GM21786 (cell line): Measurements from ENCODE around the gene BTF3L4.
"Not testable (repeated sequence)": the region's sequence is repeated elsewhere in the genome, so short reads cannot be mapped to it uniquely, and the experiment has no call there.

Source experiments
- ATAC-seq: cut with Tn5 transposase; IDR thresholded peaks from one replicate; pipeline ENCODE4 v1.9.1; 2021; ENCODE audit not compliant: unreplicated experiment

BTF3L4 gene

DNA sequence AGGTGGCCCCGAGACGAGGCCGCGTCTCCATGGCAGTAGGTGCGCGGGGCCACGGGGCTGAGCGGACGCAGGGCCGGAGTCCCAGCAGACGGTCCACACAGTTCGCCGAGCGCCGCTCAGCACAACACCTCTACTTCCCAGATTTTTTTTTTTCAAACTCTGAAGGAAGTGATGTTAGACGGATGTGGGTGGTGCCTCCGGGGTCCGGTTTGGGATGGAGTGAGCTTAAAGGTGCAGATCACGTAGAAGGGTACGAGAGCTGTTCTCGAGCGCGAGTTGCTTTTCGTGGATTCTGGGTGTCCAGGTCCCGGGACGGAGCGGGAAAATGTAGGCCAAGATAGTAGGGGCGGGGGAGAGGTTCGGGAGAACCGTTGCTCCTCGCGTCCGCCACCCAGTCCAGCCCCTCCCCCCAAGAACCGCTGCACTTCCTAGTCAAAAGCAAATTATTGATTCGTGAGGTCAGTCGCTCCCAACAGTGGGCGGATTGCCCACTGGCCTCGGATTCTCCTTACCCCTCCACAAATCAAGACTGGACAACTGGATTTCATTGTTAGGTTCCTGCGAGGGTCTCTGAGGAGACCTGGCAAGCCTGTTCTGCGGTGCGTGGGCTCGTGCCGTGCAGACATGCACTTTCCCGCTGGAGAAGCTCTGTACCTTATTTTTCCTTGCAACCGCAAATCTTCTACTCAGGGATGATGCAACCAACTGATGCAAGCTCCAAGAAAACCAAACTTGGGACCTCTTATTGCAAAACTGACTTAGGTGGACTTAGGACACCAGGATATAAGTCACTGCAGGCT, 829 bp upstream of the BTF3L4 start, which contains the start of gene TXNDC12:
TSS of gene TXNDC12 (minus strand) at position 126 of the 800 bp plus-strand sequence. CDS start at position 31, 95 bp downstream.
- ATAC-seq = peak; percentile 45

DNA sequence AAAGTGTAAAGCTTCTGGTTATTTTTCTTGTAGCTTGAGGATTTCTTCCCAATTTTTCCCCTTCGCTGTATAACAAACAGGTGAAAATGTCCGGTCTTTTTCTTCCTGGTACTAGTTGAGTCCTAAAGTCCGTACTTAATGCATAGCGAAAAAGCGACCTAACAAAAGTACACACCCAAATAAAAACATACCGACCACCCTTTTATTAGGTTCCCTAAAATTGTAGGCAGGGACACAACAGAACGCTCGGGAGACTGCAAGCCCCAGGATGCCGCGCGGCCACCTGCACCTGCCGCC, 281 bp upstream of the BTF3L4 start:
- no peak for ATAC-seq

DNA sequence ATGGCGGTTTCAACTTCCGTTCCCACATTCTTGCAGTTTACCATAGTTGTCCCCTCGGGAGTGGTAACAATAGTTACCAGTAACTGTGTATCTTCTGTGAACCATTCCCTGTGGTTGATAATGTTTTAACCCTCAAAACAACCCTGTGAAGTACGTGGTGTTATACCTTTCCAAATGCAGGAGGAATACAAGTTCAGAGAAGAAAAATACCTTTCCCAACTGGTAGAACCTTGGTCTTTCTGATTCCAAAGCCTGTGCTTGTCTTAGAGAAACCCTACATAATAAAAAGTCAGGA, 789 bp downstream of the BTF3L4 start:
- ATAC-seq = peak; percentile 33

DNA sequence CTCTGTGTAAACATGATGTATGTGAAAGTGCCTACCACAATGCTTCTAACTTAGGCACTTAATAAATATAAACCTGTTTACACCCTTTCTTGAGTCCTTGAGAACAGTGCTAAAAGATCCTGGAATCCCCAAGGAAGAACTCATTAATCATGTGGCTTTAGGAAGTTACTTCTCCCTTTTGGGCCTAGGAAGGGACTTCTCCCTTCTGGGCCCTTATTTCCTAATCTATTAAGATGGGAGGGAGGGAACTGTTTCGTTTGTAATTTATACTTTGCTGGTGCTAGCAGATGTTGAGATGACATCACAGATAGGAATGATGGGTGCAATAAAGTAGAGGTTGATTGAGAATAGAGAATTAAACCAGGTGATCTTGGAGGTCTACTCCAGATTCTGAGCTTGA, 1.2 kb downstream of the BTF3L4 start:
- no peak for ATAC-seq

DNA sequence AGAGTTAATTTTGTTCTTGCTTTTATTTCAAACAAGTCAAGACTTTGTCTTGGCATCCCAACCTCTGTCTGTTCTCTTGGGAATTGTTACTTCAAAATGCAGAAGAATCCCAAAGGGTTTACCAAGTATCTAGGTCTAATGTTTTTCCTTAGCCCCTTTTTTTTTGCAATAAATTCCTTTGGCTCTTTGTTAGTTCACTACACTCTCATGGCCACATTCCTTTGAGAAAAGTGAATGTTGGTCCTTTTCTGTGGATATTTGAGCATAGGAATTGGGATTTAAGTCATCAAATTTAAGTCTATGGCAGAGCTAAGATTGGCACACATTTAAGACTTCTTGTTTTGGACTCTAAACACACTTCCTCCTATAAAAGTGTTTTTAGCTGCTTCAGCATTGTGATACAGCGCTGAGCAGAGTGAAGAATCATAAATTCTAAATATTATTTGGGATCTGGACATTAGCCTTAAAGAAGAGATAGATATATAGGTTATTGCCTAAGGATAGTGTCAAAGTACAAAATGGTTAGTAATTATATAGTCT, 1.9 kb downstream of the BTF3L4 start:
- ATAC-seq = no peak

DNA sequence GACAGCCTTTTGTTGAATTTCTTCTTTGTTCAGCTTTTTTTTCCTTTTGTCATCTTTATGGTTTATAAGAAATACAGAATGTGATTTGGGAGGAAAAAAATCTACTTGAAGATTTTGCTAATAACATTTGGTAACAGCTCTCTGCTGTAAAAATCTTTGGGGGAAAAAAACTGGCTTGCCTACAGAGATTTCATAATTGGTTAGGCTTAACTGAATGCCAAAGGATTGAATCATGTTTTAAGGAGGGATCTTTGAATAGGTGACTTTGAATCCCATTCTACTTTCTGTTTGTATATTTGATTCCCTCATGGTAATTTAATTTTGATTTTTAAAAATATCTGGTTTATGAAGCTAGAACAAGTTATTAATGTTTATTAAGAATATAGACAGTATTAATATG, 3.2 kb downstream of the BTF3L4 start:
- no peak for ATAC-seq

DNA sequence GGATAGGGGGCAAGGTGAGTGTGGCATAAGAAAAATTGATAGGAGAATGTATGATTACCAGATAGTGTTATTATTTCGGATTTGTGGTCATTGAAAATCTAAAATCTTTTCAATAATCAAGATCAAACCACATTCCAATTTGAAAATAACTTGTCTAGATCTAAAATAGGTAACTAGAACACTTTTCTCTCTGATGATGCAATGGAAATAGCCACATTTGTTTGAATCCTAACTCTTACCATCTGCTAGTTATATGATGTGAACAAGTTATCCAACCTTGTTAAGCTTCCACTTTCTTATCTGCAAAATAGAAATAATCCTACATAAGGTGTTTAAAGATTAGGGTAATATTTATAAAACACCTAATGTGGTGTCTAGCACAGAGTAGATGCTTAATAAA, 3.8 kb downstream of the BTF3L4 start:
- no peak for ATAC-seq

DNA sequence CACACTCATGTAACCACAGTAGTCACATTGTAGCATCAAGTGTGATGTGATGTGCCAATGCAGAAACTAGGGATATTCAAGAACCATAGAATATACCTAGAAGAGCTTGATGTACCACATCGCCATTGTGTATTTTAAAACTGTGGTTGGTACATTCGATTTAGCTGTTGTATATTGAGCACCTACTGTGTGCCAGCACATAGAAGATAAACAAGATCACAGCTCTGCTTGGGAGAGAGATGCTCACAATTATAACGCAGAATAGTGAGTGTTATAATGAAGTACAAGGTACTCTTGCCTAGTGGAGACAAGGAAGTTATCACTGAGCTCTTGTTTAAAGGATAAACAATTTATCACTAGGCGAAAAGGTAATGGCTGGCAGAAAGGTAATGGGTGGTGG, 4.7 kb downstream of the BTF3L4 start:
- ATAC-seq = no peak

DNA sequence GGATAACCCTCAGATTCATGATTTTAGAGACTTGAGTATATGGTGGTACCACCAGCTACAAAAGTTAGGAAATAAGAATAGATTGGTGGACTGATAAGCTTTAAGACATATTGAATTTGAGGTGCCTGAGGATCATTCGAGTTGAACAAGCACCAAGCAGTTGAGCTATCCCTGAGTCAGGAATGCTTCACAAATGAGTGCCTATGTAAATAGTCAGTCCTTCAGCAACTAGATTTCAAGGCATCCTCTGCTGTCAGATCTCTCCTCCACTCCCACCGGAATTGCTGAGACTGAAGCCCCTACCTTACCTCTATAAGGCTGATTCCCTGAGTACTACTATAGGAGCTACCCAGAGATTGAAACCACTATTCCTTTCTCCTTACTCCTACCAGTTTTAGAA, 7.1 kb downstream of the BTF3L4 start:
- ATAC-seq = no peak

DNA sequence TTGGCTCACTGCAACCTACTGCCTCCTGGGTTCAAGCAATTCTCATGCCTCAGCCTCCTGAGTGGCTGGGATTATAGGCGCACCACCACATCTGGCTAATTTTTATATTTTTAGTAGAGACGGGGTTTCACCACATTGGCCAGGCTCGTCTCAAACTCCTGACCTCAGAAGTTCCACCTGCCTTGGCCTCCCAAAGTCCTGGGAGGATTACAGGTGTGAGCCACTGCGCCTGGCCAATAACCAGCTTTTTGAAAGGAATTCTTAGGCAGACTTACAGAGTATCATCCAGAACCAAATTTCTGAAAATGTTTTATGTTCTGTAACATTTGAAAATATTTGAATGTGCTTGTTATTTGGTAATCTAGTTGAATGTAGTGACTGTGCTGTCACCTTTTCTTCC, 14.6 kb downstream of the BTF3L4 start:
- no peak for ATAC-seq

DNA sequence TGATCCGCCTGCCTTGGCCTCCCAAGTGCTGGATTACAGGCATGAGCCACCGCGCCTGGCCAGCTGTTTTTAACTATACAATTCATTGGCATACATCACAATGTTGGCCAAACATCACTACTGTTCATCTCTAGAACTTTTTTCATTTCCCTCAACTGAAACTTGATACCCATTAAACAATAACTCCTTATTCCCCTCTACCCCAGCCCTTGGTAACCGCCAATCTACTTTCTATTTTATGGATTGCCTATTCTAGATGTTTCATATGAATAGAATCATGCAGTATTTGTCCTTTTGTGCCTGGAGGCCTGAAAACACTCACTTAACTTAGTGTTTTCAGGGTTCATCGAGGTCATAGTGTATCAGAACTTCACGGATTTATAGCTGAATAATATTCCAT, 16.2 kb downstream of the BTF3L4 start:
- no peak for ATAC-seq

DNA sequence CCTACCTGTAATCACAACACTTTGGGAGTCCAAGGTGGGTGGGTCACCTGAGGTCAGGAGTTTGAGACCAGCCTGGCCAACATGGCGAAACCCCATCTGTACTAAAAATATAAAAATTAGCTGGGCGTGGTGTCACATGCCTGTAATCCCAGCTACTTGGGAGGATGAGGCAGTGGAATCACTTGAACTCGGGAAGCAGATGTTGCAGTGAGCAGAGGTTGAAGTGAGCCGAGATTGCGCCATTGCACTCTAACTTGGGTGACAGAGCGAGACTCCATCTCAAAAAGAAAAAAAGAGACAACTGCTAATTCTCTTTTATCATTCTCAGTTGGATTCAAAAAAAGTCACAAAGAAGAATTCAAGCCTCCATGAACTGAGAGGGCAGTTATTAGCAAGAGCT, 21.2 kb downstream of the BTF3L4 start:
- ATAC-seq = not testable (repeated sequence)

DNA sequence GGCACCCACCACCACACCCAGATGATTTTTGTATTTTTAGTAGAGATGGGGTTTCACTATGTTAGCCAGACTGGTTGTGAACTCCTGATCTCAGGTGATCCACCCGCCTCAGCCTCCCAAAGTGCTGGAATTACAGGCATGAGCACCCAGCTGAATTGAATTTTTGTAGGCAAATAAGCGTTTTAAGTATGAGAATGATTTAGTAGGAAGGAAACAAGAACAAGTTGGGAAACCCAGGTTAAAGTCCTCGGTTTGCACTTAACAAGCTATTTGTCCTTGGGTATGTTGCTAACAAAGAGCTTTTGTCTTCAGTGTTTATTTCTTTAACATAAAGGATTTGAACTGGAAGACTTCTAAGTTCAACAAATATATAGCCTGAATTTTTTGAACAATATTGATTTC, 23.9 kb downstream of the BTF3L4 start:
- no peak for ATAC-seq

DNA sequence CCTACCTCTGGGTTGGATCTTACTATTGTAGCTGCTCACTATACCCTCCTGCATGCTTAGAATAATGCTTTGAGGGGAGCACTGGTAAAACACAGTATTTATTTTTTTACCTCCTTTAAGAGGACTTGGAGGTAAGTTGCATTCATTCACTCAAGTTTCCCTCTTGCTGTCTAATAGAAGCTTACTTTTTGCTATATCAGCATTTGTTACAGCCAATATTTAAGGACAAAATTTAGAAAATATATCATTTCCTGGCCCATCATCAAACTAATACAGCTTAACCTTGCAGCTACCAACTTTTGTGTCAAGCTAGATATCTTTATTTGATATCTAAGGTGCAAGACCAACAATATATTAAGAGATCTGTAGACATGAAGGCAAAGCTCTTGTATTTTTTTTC, 31.8 kb downstream of the BTF3L4 start:
- ATAC-seq = not testable (repeated sequence)

DNA sequence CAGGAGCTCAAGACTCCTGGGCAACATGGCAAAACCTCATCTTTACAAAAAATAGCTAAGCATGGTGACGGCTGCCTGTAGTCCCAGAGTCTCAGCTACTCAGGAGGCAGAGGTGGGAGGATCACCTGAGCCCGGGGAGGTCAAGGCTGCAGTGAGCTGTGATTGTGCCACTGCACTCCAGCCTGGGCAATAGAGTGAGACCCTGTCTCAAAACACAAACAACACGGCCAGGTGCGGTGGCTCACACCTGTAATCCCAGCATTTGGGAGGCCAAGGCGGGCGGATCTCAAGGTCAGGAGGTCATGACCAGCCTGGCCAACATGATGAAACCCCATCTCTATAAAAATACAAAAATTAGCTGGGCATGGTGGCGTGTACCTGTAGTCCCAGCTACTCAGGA, 38.2 kb downstream of the BTF3L4 start:
- ATAC-seq = not testable (repeated sequence)

DNA sequence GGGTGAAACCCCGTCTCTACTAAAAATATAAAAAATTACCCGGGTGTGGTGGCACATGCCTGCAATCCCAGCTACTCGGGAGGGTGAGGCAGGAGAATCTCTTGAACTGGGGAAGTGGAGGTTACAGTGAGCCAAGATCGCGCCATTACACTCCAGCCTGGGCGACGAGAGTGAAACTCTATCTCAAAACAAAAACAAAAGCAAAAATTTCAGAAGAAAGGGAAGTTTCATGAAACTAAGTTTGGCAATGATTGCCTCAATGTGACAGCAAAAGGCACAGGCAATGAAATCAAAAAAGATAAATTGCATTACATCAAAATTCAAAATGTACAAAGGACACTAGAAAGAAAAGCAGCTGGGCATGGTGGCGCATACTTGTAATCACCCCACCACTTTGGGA, 40.1 kb downstream of the BTF3L4 start:
- ATAC-seq = no peak

DNA sequence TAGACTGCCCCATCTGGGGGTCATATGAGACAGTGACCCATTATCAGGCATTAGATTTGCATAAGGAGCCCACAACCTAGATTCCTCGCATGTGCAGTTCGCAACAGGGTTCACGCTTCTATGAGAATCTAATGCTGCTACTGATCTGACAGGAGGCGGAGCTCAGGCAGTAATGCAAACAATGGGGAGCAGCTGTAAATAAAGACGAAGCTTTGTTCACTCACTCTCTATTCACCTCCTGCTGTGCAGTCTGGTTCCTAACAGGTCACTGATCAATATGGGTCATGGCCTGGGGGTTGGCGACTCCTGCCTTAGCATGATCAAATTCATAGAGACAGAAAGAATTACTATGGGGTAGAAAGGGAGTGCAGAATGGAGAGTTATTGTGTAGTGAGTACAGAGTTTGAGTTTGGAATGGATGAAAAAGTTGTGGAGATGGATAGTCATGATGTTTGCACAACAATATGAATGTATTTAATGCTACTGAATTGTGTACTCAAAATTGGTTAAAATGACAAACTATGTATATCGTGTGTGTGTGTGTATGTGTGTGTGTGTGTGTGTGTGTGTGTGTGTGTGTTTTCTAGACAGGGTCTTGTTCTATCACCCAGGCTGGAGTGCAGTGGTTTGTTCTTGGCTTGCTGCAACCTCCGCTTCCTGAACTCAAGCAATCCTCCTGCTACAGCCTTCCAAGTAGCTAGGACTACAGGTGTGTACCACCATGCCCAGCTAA, 42.2 kb downstream of the BTF3L4 start:
- no peak for ATAC-seq

DNA sequence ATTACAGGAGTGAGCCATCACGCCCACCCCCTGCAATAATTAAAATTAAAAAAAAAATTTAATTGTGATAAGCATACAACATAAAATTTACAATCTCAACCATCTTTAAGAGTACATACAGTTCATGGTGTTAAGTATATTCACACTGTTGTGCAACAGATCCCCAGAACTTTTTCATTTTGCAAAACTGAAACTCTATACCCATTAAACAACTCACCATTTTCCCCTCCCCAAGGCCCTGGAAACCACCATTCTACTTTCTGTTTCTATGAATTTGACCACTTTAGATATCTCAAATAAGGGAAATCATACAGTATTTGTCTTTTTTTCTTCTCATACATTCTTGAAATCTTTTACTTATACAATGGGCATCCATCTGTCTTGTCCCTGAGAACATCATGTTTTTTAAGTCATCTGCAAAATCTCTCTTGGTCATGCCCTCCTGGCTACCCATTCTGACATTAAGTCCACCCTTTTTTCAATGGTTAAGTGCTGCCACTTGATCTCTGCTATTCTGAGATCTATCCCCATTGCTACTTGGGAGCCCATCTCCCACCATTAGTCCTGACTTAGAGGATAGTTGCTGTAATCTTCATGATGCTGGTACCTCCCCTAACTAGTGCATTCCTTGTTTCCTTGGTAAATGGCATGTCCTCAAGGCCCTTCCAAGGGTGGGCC, 46.4 kb downstream of the BTF3L4 start:
- peak; percentile 68 for ATAC-seq

DNA sequence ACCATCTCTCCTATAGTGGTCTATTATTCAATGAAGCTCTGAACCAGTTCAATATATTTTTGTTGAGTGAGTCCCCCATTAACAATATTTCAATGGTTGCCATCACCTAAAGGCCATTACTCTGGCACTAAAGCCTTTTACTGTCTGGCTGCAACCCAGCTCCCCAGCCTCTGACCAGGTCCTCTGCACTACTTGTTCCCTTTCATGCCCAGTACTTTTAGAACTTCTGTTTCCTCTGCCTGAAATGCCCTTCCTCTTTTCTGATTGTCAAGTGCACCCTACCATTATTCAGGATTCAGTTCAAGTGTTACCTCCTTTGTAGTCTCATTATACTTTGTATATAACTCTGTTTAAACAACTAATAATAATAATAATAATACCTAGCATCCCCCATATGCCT, 55.4 kb downstream of the BTF3L4 start:
- ATAC-seq = no peak

DNA sequence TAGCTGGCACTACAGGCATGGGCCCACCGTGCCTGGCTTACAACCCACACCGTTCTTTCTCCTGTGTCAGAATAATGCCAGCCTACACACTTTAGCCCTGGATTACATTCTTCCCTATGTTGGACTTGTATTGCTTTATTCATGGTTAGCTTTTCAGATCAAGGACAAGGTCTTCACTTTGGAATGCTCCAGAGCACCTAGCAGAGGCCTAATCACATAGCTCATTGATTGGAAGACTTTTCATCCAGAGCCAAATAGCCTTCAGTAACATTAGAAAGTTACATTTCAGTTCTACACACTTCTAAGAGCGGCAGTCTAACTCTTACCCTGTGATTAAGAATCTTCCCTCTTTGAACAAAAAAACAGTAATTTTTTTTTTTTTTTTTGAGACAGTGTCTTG, 56.4 kb downstream of the BTF3L4 start:
- ATAC-seq = no peak

DNA sequence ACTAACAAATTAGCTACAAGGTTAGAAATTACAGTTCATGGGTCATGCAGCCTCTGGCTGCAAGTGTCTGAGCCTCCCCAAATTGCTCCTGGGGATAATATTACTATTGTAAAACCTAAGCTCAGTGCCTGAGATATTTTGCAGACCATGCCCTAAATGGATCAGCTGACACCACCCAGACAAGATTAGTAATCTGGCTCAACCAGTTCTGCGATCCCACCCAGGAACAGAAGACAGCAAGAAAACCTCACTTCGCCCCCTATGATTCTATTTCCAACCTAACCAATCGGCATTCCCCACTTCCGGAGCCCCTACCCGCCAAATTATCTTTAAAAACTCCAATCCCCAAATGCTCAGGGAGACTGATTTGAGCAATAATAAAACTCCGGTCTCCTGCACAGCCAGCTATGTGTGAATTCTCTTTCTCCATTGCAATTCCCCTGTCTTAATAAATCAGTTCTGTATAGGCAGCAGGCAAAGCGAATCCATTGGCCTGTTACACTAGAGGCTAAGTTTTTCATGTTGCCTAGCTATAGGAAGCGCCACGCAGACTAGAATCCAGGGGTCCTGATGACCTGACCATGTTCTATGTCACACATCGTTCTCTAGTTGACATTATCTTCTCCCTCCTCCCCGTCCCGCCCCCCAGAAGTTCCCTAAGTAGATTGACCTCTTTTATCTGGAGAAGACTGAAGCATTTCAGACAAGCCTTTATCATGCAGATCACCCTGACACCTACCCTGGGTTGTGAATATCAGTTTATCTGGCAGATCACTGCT, 63.4 kb downstream of the BTF3L4 start:
- no peak for ATAC-seq
